ENCODE data around the gene TTC28.
A peak's percentile ranks its signal among the peaks of the same experiment; 100 is the strongest.
"Not testable (repeated sequence)": the region's sequence is repeated elsewhere in the genome, so short reads cannot be mapped to it uniquely, and the experiment has no call there.

TTC28 gene

GRCh38 chr22:28232204-28232603 lies 447.4 kb downstream of the TTC28 start:
- no peak for DNase-seq
- intact Hi-C loops (cut with DNase I): no loop called here

GRCh38 chr22:28231441-28231840 lies 448.2 kb downstream of the TTC28 start:
- no peak for DNase-seq
- intact Hi-C loops (cut with DNase I): no loop called here

- intact Hi-C loops (cut with DNase I): no loop called here
Measured at GRCh38 chr22:28230671-28231070, 449.0 kb downstream of the TTC28 start.

GRCh38 chr22:28229566-28230485 lies 449.8 kb downstream of the TTC28 start:
- intact Hi-C loops (cut with DNase I): no loop called here
- DNase-seq: no peak

More at GRCh38 chr22:28230671-28231070, 449.0 kb downstream of the TTC28 start:
- no peak for DNase-seq

GRCh38 chr22:28223826-28224225 lies 455.8 kb downstream of the TTC28 start:
- no peak for DNase-seq
- intact Hi-C loops (cut with DNase I): no loop called here

GRCh38 chr22:28222976-28223745 lies 456.5 kb downstream of the TTC28 start:
- intact Hi-C loops (cut with DNase I): no loop called here
- DNase-seq: no peak

GRCh38 chr22:28222571-28222970 lies 457.1 kb downstream of the TTC28 start:
- no peak for DNase-seq
- intact Hi-C loops (cut with DNase I): no loop called here

GRCh38 chr22:28222052-28222451 lies 457.6 kb downstream of the TTC28 start:
- peak in 1 of 42 donors; percentile 21 for DNase-seq

GRCh38 chr22:28220626-28221363 lies 458.8 kb downstream of the TTC28 start:
- no peak for DNase-seq
- intact Hi-C loops (cut with DNase I): no loop called here

More at GRCh38 chr22:28222052-28222451, 457.6 kb downstream of the TTC28 start:
- intact Hi-C loops (cut with DNase I): no loop called here

GRCh38 chr22:28217277-28217676 lies 462.4 kb downstream of the TTC28 start:
- DNase-seq: no peak
- intact Hi-C loops (cut with DNase I): no loop called here

GRCh38 chr22:28214750-28215149 lies 464.9 kb downstream of the TTC28 start:
- DNase-seq; intact Hi-C loops (cut with DNase I): not testable (repeated sequence)

GRCh38 chr22:28209457-28209856 lies 470.2 kb downstream of the TTC28 start:
- DNase-seq; intact Hi-C loops (cut with DNase I): not testable (repeated sequence)

GRCh38 chr22:28208787-28209186 lies 470.9 kb downstream of the TTC28 start:
- intact Hi-C loops (cut with DNase I): no loop called here
- no peak for DNase-seq

- DNase-seq: no peak
- intact Hi-C loops (cut with DNase I): no loop called here
Measured at GRCh38 chr22:28208036-28208435, 471.6 kb downstream of the TTC28 start.

- intact Hi-C loops (cut with DNase I): no loop called here
- no peak for DNase-seq
Measured at GRCh38 chr22:28207281-28208030, 472.2 kb downstream of the TTC28 start.

GRCh38 chr22:28205926-28206325 lies 473.7 kb downstream of the TTC28 start:
- intact Hi-C loops (cut with DNase I): no loop called here
- DNase-seq: no peak

GRCh38 chr22:28204382-28204781 lies 475.3 kb downstream of the TTC28 start:
- intact Hi-C loops (cut with DNase I): no loop called here
- no peak for DNase-seq

GRCh38 chr22:28203286-28203685 lies 476.4 kb downstream of the TTC28 start:
- DNase-seq: no peak
- intact Hi-C loops (cut with DNase I): no loop called here

GRCh38 chr22:28198692-28199091 lies 480.9 kb downstream of the TTC28 start:
- intact Hi-C loops (cut with DNase I): no loop called here
- DNase-seq: no peak
